ENCODE results near the gene CCAR1.
"Not testable (repeated sequence)": the region's sequence is repeated elsewhere in the genome, so short reads cannot be mapped to it uniquely, and the experiment has no call there.

Gene CCAR1

GRCh38 chr10:68725016-68725415 is 4.0 kb downstream of the CCAR1 start:
- 93 to 96% methylated on average over 14 of the region's 14 CpGs for WGBS, 2 experiments
- peaks cover 42% of the 10 kb centered on the region for H3K36me3 ChIP-seq (ENCODE audit: control insufficient read depth, insufficient read depth, low read length)

GRCh38 chr10:68727146-68727545 is 6.1 kb downstream of the CCAR1 start:
- peaks cover 58% of the 10 kb centered on the region for H3K36me3 ChIP-seq (ENCODE audit: control insufficient read depth, insufficient read depth, low read length)
- H3K9me3 ChIP-seq (ENCODE audit: control insufficient read depth, low read length): no peaks in the 10 kb centered on the region
- peaks cover 4% of the 10 kb centered on the region for H3K4me1 ChIP-seq (ENCODE audit: control insufficient read depth, insufficient read depth, low read length)
- 91% methylated on average over 8 to 9 of the region's 9 CpGs for WGBS, 2 experiments
- H3K27ac ChIP-seq (ENCODE audit: insufficient read depth, low read depth, low read length, poor library complexity, severe bottlenecking): no peak overlapping the region
- no peak overlapping the region for H3K4me3 ChIP-seq (ENCODE audit: insufficient read depth, low read depth, low read length)
- no peaks in the 10 kb centered on the region for H3K27me3 ChIP-seq (ENCODE audit: control insufficient read depth, insufficient read depth, low read length, poor library complexity, severe bottlenecking)

More at GRCh38 chr10:68725016-68725415, 4.0 kb downstream of the CCAR1 start:
- no peaks in the 10 kb centered on the region for H3K9me3 ChIP-seq (ENCODE audit: control insufficient read depth, low read length)
- H3K4me3 ChIP-seq (ENCODE audit: insufficient read depth, low read depth, low read length): no peak overlapping the region
- no peak overlapping the region for H3K27ac ChIP-seq (ENCODE audit: insufficient read depth, low read depth, low read length, poor library complexity, severe bottlenecking)
- peaks cover 4% of the 10 kb centered on the region for H3K4me1 ChIP-seq (ENCODE audit: control insufficient read depth, insufficient read depth, low read length)
- H3K27me3 ChIP-seq (ENCODE audit: control insufficient read depth, insufficient read depth, low read length, poor library complexity, severe bottlenecking): no peaks in the 10 kb centered on the region

DNA sequence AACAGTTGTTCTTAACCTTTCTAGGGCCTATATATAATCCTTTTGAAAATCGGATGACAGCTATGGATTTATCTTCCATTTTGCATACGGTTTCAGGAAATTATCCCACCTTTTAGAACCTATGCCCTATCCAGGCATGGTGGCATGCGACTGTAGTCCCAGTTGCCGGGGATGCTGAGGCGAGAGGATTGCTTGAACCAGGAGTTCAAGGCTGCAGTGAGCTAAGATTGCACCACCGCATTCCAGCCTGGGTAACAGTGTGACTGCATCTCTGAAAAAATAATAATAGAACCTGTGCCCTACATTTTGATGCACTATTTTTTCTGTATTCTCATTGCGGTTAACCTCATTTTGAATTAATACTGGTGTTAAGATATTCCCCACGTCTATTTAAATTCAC is 11.6 kb downstream of the CCAR1 start:
- WGBS, 2 experiments: 97% methylated on average over 8 of the region's 8 CpGs
- H3K27me3 ChIP-seq (ENCODE audit: control insufficient read depth, insufficient read depth, low read length, poor library complexity, severe bottlenecking): no peaks in the 10 kb centered on the region
- no peaks in the 10 kb centered on the region for H3K9me3 ChIP-seq (ENCODE audit: control insufficient read depth, low read length)
- no peaks in the 10 kb centered on the region for H3K4me1 ChIP-seq (ENCODE audit: control insufficient read depth, insufficient read depth, low read length)
- H3K36me3 ChIP-seq (ENCODE audit: control insufficient read depth, insufficient read depth, low read length): peaks cover 61% of the 10 kb centered on the region
- no peak overlapping the region for H3K27ac ChIP-seq (ENCODE audit: insufficient read depth, low read depth, low read length, poor library complexity, severe bottlenecking)
- H3K4me3 ChIP-seq (ENCODE audit: insufficient read depth, low read depth, low read length): no peak overlapping the region

DNA sequence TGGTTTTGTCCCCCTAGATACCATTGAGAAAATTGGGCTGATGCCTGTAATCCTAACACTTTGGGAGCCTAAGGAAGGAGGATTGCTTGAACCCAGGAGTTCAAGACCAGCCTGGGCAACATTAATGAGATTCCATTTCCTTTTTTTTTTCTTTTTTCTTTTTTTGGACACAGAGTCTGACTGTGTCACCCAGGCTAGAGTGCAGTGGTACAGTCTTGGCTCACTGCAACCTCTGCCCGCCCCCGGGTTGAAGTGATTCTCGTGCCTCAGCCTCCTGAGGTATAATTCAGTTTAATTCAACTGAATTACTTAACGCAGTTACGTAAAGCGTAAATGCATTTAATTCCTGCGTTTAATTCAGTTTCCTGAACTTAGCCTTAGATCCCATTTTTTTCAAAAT is 13.3 kb downstream of the CCAR1 start:
- 96 to 97% methylated on average over 7 of the region's 7 CpGs for WGBS, 2 experiments
- H3K27me3 ChIP-seq (ENCODE audit: control insufficient read depth, insufficient read depth, low read length, poor library complexity, severe bottlenecking): no peaks in the 10 kb centered on the region
- peaks cover 60% of the 10 kb centered on the region for H3K36me3 ChIP-seq (ENCODE audit: control insufficient read depth, insufficient read depth, low read length)
- H3K27ac ChIP-seq (ENCODE audit: insufficient read depth, low read depth, low read length, poor library complexity, severe bottlenecking): no peak overlapping the region
- H3K4me1 ChIP-seq (ENCODE audit: control insufficient read depth, insufficient read depth, low read length): no peaks in the 10 kb centered on the region
- no peak overlapping the region for H3K4me3 ChIP-seq (ENCODE audit: insufficient read depth, low read depth, low read length)
- no peaks in the 10 kb centered on the region for H3K9me3 ChIP-seq (ENCODE audit: control insufficient read depth, low read length)

DNA sequence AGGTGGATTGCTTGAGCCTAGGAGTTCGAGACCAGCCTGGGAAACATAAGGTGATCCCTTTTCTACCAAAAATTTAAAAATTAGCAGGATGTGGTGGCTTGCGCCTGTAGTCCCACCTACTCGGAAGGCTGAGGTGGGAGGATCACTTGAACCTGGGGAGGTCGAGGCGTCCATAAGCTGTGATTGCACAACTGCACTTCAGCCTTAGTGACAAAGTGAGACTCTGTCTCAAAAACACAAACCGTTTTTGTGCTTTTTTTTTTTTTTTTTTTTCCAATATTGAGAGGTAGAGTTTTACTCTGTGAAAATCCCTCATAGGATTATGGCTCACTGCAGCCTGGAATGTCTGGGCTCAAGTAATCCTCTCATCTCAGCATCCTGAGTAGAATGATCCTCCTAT is 14.1 kb downstream of the CCAR1 start:
- Histone ChIP-seq H3K9me3 (ENCODE audit: control insufficient read depth, low read length) (no peaks in the 10 kb centered on the region), H3K36me3 (ENCODE audit: control insufficient read depth, insufficient read depth, low read length) (peaks cover 60% of the 10 kb centered on the region), H3K27me3 (ENCODE audit: control insufficient read depth, insufficient read depth, low read length, poor library complexity, severe bottlenecking) (no peaks in the 10 kb centered on the region), H3K4me1 (ENCODE audit: control insufficient read depth, insufficient read depth, low read length) (no peaks in the 10 kb centered on the region), H3K4me3 (ENCODE audit: insufficient read depth, low read depth, low read length) (no peak overlapping the region), H3K27ac (ENCODE audit: insufficient read depth, low read depth, low read length, poor library complexity, severe bottlenecking) (no peak overlapping the region)
- WGBS, 2 experiments: 78 to 81% methylated on average over 6 of the region's 6 CpGs

DNA sequence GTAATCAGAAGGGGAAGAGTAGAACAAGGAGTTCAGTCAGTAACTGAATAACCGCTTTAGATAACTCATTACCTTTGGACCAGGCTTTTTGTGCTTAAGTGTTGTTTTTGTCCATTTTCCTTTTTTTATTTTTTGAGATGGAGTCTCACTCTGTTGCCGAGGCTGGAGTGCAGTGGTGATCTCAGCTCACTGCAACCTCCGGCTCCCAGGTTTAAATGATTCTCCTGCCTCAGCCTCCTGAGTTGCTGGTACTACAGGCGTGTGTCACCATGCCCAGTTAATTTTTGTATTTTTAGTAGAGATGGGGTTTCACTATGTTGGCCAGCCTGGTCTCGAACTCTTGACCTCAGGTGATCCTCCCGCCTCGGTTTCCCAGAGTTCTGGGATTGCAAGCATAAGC is 14.7 kb downstream of the CCAR1 start:
- H3K4me1 ChIP-seq (ENCODE audit: control insufficient read depth, insufficient read depth, low read length); H3K4me3 ChIP-seq (ENCODE audit: insufficient read depth, low read depth, low read length); H3K27me3 ChIP-seq (ENCODE audit: control insufficient read depth, insufficient read depth, low read length, poor library complexity, severe bottlenecking); H3K9me3 ChIP-seq (ENCODE audit: control insufficient read depth, low read length); H3K27ac ChIP-seq (ENCODE audit: insufficient read depth, low read depth, low read length, poor library complexity, severe bottlenecking): not testable (repeated sequence)
- WGBS, 2 experiments: 80 to 83% methylated on average over 7 of the region's 7 CpGs
- peaks cover 57% of the 10 kb centered on the region for H3K36me3 ChIP-seq (ENCODE audit: control insufficient read depth, insufficient read depth, low read length)

GRCh38 chr10:68740676-68741075 is 19.6 kb downstream of the CCAR1 start:
- not testable (repeated sequence) for H3K27ac ChIP-seq (ENCODE audit: insufficient read depth, low read depth, low read length, poor library complexity, severe bottlenecking); H3K4me1 ChIP-seq (ENCODE audit: control insufficient read depth, insufficient read depth, low read length); H3K4me3 ChIP-seq (ENCODE audit: insufficient read depth, low read depth, low read length); H3K9me3 ChIP-seq (ENCODE audit: control insufficient read depth, low read length); H3K27me3 ChIP-seq (ENCODE audit: control insufficient read depth, insufficient read depth, low read length, poor library complexity, severe bottlenecking)
- WGBS, 2 experiments: 97 to 99% methylated on average over 5 of the region's 5 CpGs
- peaks cover 47% of the 10 kb centered on the region for H3K36me3 ChIP-seq (ENCODE audit: control insufficient read depth, insufficient read depth, low read length)

GRCh38 chr10:68742397-68742796 is 21.4 kb downstream of the CCAR1 start:
- no peak overlapping the region for H3K4me3 ChIP-seq (ENCODE audit: insufficient read depth, low read depth, low read length)
- H3K9me3 ChIP-seq (ENCODE audit: control insufficient read depth, low read length): no peaks in the 10 kb centered on the region
- 71 to 81% methylated on average over 6 of the region's 6 CpGs for WGBS, 2 experiments
- no peak overlapping the region for H3K27ac ChIP-seq (ENCODE audit: insufficient read depth, low read depth, low read length, poor library complexity, severe bottlenecking)
- H3K4me1 ChIP-seq (ENCODE audit: control insufficient read depth, insufficient read depth, low read length): no peaks in the 10 kb centered on the region
- no peaks in the 10 kb centered on the region for H3K27me3 ChIP-seq (ENCODE audit: control insufficient read depth, insufficient read depth, low read length, poor library complexity, severe bottlenecking)
- H3K36me3 ChIP-seq (ENCODE audit: control insufficient read depth, insufficient read depth, low read length): peaks cover 50% of the 10 kb centered on the region

DNA sequence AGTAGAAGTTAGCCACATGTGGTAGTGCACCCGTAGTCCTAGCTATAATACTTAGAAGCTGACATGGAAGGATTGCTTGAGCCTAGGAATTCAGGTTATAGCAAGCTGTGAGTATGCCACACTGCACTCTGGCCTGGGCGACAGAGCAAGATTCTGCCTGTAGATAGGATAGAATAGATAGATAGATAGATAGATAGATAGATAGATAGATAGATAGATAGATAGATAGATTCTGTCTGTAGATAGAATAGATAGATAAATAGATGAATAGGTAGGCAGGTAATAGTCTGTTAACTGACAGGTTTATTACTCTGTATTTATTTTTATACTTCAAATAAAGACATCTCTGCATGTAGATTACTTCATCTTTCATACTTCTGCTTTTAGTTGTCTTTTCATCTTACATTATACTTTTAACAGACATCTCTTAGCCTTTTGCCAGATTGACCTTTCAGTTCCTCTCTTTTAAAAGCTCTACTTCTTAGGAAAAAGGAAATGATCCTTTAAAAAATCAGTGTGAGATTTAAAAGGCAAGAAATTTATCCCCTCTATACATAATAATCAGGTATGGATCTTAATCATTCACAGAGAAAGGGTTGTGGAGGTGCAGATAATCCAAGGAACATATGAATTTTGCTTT is 31.8 kb downstream of the CCAR1 start:
- 92 to 96% methylated on average over 2 of the region's 2 CpGs for WGBS, 2 experiments
- Histone ChIP-seq H3K4me3 (ENCODE audit: insufficient read depth, low read depth, low read length) (no peak overlapping the region), H3K27ac (ENCODE audit: insufficient read depth, low read depth, low read length, poor library complexity, severe bottlenecking) (no peak overlapping the region), H3K27me3 (ENCODE audit: control insufficient read depth, insufficient read depth, low read length, poor library complexity, severe bottlenecking) (no peaks in the 10 kb centered on the region), H3K9me3 (ENCODE audit: control insufficient read depth, low read length) (no peaks in the 10 kb centered on the region), H3K36me3 (ENCODE audit: control insufficient read depth, insufficient read depth, low read length) (peaks cover 89% of the 10 kb centered on the region), H3K4me1 (ENCODE audit: control insufficient read depth, insufficient read depth, low read length) (no peaks in the 10 kb centered on the region)

DNA sequence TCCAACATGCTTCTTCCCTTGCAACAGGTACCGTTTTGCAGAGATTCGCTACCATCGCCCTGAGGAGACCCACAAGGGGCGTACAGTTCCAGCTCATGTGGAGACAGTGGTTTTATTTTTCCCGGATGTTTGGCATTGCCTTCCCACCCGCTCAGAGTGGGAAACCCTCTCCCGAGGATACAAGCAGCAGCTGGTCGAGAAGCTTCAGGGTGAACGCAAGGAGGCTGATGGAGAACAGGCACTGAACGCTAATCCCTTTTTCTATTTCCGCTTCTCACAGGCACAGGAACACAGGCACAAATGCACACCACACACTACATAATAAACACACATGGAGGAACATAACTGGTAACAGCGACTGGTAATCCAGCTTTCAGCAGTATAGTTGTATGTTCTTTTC is 35.2 kb downstream of the CCAR1 start:
- H3K27ac ChIP-seq (ENCODE audit: insufficient read depth, low read depth, low read length, poor library complexity, severe bottlenecking): no peak overlapping the region

GRCh38 chr10:68756766-68757165 is 35.7 kb downstream of the CCAR1 start:
- Histone ChIP-seq H3K4me3 (ENCODE audit: insufficient read depth, low read depth, low read length) (no peak overlapping the region), H3K36me3 (ENCODE audit: control insufficient read depth, insufficient read depth, low read length) (peaks cover 84% of the 10 kb centered on the region), H3K4me1 (ENCODE audit: control insufficient read depth, insufficient read depth, low read length) (no peaks in the 10 kb centered on the region), H3K27me3 (ENCODE audit: control insufficient read depth, insufficient read depth, low read length, poor library complexity, severe bottlenecking) (no peaks in the 10 kb centered on the region), H3K9me3 (ENCODE audit: control insufficient read depth, low read length) (no peaks in the 10 kb centered on the region), H3K27ac (ENCODE audit: insufficient read depth, low read depth, low read length, poor library complexity, severe bottlenecking) (no peak overlapping the region)
- WGBS, 2 experiments: 96 to 98% methylated on average over 3 of the region's 3 CpGs

More for the DNA sequence above, 35.2 kb downstream of the CCAR1 start:
- 94 to 98% methylated on average over 12 of the region's 12 CpGs for WGBS, 2 experiments
- H3K36me3 ChIP-seq (ENCODE audit: control insufficient read depth, insufficient read depth, low read length): peaks cover 86% of the 10 kb centered on the region
- no peaks in the 10 kb centered on the region for H3K4me1 ChIP-seq (ENCODE audit: control insufficient read depth, insufficient read depth, low read length)
- no peaks in the 10 kb centered on the region for H3K27me3 ChIP-seq (ENCODE audit: control insufficient read depth, insufficient read depth, low read length, poor library complexity, severe bottlenecking)
- no peak overlapping the region for H3K4me3 ChIP-seq (ENCODE audit: insufficient read depth, low read depth, low read length)
- no peaks in the 10 kb centered on the region for H3K9me3 ChIP-seq (ENCODE audit: control insufficient read depth, low read length)
